ENCODE measurements around the gene NCBP2. TPM values are rescaled to one million over a fixed set of nuclear protein-coding genes. Genes with fewer than 3 reads are reported as not detected.

Gene NCBP2
- total and polyA plus RNA-seq, 2 donors (not counting 3 experiments of a cell fraction or from before 2014, with no cell fraction given): 31.2 to 76.1 TPM

DNA sequence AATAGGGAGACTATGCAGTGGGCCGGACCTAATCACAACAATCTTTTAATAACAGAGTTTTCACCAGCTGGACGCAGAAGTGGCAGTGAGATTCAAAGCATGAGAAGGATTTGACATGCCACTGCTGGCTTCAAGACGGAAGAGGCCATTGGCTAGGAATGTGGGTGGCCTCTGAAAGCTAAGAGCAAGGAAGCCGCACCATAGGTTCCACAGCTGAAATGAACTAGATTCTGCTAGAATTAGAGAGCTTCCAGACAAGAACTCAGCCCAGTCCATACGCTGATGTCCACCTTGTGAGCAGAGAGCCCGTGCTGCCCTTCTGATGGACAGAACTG, 6.9 kb upstream of the NCBP2 start:
- no peak overlapping the region for H2AFZ ChIP-seq (ENCODE audit: low read depth, low read length)
- no peak overlapping the region for H3K9ac ChIP-seq (replicated peaks; ENCODE audit: extremely low read depth, insufficient read depth, low read length)
- H4K20me1 ChIP-seq (replicated peaks; ENCODE audit: control insufficient read depth, extremely low read depth, insufficient read depth, low read length): no peaks in the 10 kb centered on the region
- no peaks in the 10 kb centered on the region for H3K27me3 ChIP-seq (ENCODE audit: control insufficient read depth in 2 of 2, insufficient read depth in 2 of 2, low read length in 2 of 2)
- dilution Hi-C loops (cut with MboI; ENCODE audit: extremely low pct_ligation_motif_present, low sequenced_read_pairs) (no loop called here), intact Hi-C loops (cut with micrococcal nuclease) (no loop called here)
- H3K36me3 ChIP-seq (ENCODE audit: control insufficient read depth in 2 of 2, extremely low read depth in 1 of 2, insufficient read depth in 2 of 2, low read length in 2 of 2): no peaks in the 10 kb centered on the region
- ChIA-PET POLR2A (no interaction called here), CTCF (interaction anchor here (1.6 to 1.8 kb wide), 2 partner anchors 10 to 21 kb away, joined by 3 to 10 read pairs; no protein-coding TSS in a partner anchor)
- no peaks in the 10 kb centered on the region for H3K4me1 ChIP-seq (ENCODE audit: control insufficient read depth, extremely low read depth, insufficient read depth, low read length)
- no TSS peak for BruUV-seq (replicated peaks)
- H3K9me3 ChIP-seq (replicated peaks; ENCODE audit: control insufficient read depth, insufficient read depth, low read length): no peaks in the 10 kb centered on the region
- H3K4me2 ChIP-seq (ENCODE audit: insufficient read depth, low read length): no peak overlapping the region
- no peak overlapping the region for H3K4me3 ChIP-seq (replicated peaks in 1 of 3; ENCODE audit: insufficient read depth in 1 of 3, low read depth in 1 of 3, low read length in 3 of 3)
- FAIRE-seq (no peak), DNase-seq (ENCODE audit: low read depth, low spot score) (no peak)
- peaks cover 2% of the 10 kb centered on the region for H3K79me2 ChIP-seq (ENCODE audit: control insufficient read depth, insufficient read depth, low read length)
- no peaks in the 10 kb centered on the region for H3K9me1 ChIP-seq (replicated peaks; ENCODE audit: control insufficient read depth, extremely low read depth, insufficient read depth, low read length)
- TF ChIP-seq FOS (IDR thresholded peaks at IDR 0.05; ENCODE audit: borderline replicate concordance, insufficient read depth, low read length): no peak
- TF ChIP-seq, protein P1, sequence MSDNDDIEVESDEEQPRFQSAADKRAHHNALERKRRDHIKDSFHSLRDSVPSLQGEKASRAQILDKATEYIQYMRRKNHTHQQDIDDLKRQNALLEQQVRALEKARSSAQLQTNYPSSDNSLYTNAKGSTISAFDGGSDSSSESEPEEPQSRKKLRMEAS (IDR thresholded peaks at IDR 0.05; ENCODE audit: insufficient read depth, insufficient read length): no peak
- no peak for TF ChIP-seq GATA2 (IDR thresholded peaks at IDR 0.05; ENCODE audit: insufficient read depth, insufficient read length, low read depth, low read length)
- TF ChIP-seq, protein P2, sequence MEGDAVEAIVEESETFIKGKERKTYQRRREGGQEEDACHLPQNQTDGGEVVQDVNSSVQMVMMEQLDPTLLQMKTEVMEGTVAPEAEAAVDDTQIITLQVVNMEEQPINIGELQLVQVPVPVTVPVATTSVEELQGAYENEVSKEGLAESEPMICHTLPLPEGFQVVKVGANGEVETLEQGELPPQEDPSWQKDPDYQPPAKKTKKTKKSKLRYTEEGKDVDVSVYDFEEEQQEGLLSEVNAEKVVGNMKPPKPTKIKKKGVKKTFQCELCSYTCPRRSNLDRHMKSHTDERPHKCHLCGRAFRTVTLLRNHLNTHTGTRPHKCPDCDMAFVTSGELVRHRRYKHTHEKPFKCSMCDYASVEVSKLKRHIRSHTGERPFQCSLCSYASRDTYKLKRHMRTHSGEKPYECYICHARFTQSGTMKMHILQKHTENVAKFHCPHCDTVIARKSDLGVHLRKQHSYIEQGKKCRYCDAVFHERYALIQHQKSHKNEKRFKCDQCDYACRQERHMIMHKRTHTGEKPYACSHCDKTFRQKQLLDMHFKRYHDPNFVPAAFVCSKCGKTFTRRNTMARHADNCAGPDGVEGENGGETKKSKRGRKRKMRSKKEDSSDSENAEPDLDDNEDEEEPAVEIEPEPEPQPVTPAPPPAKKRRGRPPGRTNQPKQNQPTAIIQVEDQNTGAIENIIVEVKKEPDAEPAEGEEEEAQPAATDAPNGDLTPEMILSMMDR (IDR thresholded peaks at IDR 0.05; ENCODE audit: extremely low read depth in 1 of 2, insufficient read depth in 1 of 2, low read depth in 1 of 2, low read length in 2 of 2): no peak
- no peak for TF ChIP-seq MYC (IDR thresholded peaks at IDR 0.05; ENCODE audit: low read depth, low read length)
- no peak for TF ChIP-seq JUN (IDR thresholded peaks at IDR 0.05; ENCODE audit: borderline replicate concordance, insufficient read depth, insufficient read length, low read depth)
- no peak overlapping the region for H3K27ac ChIP-seq (ENCODE audit: insufficient read depth, low read depth, low read length)

Data from endothelial cell of umbilical vein (primary cell).